Adrenal gland (tissue), 12 donors: Measurements from ENCODE around the gene TMEM17. TPM values are rescaled to one million over a fixed set of nuclear protein-coding genes. Genes with fewer than 3 reads are reported as not detected.
"Not testable (repeated sequence)": the region's sequence is repeated elsewhere in the genome, so short reads cannot be mapped to it uniquely, and the experiment has no call there.

Experiments used
- DNase-seq, 7 donors: peaks; one replicate each; pipeline ENCODE4 v3.0.0-alpha.2; 2019 to 2020
- H3K27ac ChIP-seq, 5 donors: fragments of 200-600 bp; sonication (generic) in 4 of 5; 1 replicate in 3 of 5; 2 replicates in 2 of 5; pipeline versions ENCODE4 v1.5.1 to v1.8.0; 2016 to 2020; ENCODE audit warnings: mild to moderate bottlenecking in 1 of 5
- H3K27me3 ChIP-seq: fragments of 200-600 bp; 2 replicates; pipeline ENCODE4 v1.8.0; 2021
- H3K36me3 ChIP-seq, 2 donors: fragments of 200-600 bp; replicated peaks in 1 of 2; 1 replicate in 1 of 2; 2 replicates in 1 of 2; pipeline versions ENCODE4 v1.5.1 to v1.8.0; 2018 to 2022
- H3K4me1 ChIP-seq, 2 donors: fragments of 200-600 bp; replicated peaks in 1 of 2; 1 replicate in 1 of 2; 2 replicates in 1 of 2; pipeline versions ENCODE4 v1.5.1 to v1.8.0; 2018 to 2021
- H3K4me3 ChIP-seq, 4 donors: fragments of 200-600 bp; sonication (generic) in 3 of 4; one replicate each; pipeline ENCODE4 v1.5.1; 2016 to 2018
- H3K9me3 ChIP-seq, 3 donors: fragments of 200-600 bp; sonication (generic) in 1 of 3; replicated peaks in 1 of 3; 1 replicate in 2 of 3; 2 replicates in 1 of 3; pipeline versions ENCODE4 v1.5.1 to v1.8.0; 2016 to 2021
- CTCF ChIP-seq, 6 experiments: fragments of 450-650 bp in 4 of 6; fragments of 200-600 bp in 2 of 6; sonication (generic) in 1 of 6; IDR thresholded peaks; 1 replicate in 5 of 6; 2 replicates in 1 of 6; pipeline versions ENCODE4 v1.5.1 to v1.8.0; 2016 to 2021; ENCODE audit warnings: antibody characterized with exemption in 6 of 6, mild to moderate bottlenecking in 2 of 6, moderate library complexity in 1 of 6
- POLR2A ChIP-seq, 2 donors: fragments of 450-650 bp; IDR thresholded peaks; one replicate each; pipeline ENCODE4 v1.6.1; 2017; ENCODE audit warnings: antibody characterized with exemption in 2 of 2, mild to moderate bottlenecking in 2 of 2, moderate library complexity in 1 of 2
- WGBS, 4 donors: extraction: QIAGEN DNeasy Blood & Tissue Kit in 2 of 4; methylation state at CpG; one replicate each; pipeline versions ENCODE4 v1.1.5 to v1.1.7; 2013 to 2017; 5-methylcytosine and 5-hydroxymethylcytosine counted together
- intact Hi-C, 2 donors: fragments of 100-400 bp; cut with DNase I; formaldehyde crosslinking; loops; one replicate each; pipeline versions ENCODE4 v1.14.1 to v1.15.0; 2022 to 2023
- polyA plus RNA-seq, 3 donors: library from polyadenylated mRNA; stranded (reverse); fragments of 200-250 nt in 2 of 3; fragments of 350-450 nt in 1 of 3; fragmentation: Illumina TruSeq in 1 of 3; extraction: RNeasy Lipid Tissue Mini Kit (QIAGEN cat#74804) in 1 of 3; gene quantifications; one replicate each; pipeline ENCODE4 v1.2.3, GENCODE V29; 2013 to 2014
- total RNA-seq, 9 donors: library from RNA; depleted of rRNA in 4 of 9; stranded (reverse); fragments of >200 nt in 4 of 9; fragments of 120-200 nt in 1 of 9; fragmentation: NEBNext Ultra II Directional in 1 of 9; extraction: Animal tissue kit (Norgen Biotek cat#: 25700) in 1 of 9; gene quantifications; one replicate each; pipeline versions ENCODE4 v1.1.0 to v1.2.4, GENCODE V29; 2013 to 2023
- donor health status: healthy with polysubstance abuse.
- donor health status: Bipolar disorder and iron deficiency.
- donor health status: DM: yes; HTN: yes; CAD: no.
- donor health status: DM: no; HTN: no; CAD: no.
- donor health status: DM: no; HTN: no; CAD: no.
- donor health status: DM: yes; HTN: yes; CAD: no.

Gene TMEM17
- total and polyA plus RNA-seq, 12 donors: 0.30 to 7.2 (median 3.5) TPM

DNA sequence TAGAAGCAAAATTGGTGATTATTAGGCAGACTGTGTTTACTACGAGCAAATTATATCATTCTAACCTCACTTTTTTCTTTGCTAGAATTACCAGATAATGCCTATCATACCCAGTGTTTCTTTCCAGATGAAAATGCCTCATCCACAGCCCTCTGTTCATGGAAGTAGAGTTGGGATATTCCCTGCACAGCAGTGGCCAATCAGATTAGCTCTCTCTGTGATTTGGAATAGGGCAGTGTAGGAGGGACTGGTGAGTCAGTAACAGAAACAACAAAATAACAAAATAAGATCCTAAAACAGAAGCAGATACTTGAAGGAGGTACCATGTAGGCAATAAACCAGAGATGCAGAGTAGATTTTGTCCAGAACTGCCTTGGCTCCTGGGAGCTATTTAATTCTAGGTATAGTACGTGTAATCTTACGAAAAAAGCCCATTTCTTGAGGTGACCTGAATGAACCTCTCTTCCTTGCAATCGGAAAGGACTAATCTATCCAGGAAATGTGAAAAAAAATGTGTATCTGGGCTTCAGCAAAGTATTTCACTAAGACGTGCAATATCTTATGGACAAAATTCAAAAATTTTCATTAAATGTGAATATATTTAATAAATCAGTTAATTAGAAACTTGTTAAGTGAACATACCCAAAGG, 18.4 kb upstream of the TMEM17 start:
- intact Hi-C loops: no loop called here
- Histone ChIP-seq H3K4me1 (no peaks in the 10 kb centered on the region), H3K4me3 (no peak overlapping the region), H3K27me3 (no peaks in the 10 kb centered on the region), H3K27ac (no peak overlapping the region), H3K36me3 (no peaks in the 10 kb centered on the region), H3K9me3 (no peaks in the 10 kb centered on the region)
- 69 to 77% (median 71%) methylated on average over 5 of the region's 5 CpGs for WGBS, 4 donors
- TF ChIP-seq CTCF (IDR thresholded peaks at IDR 0.05): no peak
- TF ChIP-seq POLR2A (IDR thresholded peaks at IDR 0.05): no peak
- DNase-seq: no peak

DNA sequence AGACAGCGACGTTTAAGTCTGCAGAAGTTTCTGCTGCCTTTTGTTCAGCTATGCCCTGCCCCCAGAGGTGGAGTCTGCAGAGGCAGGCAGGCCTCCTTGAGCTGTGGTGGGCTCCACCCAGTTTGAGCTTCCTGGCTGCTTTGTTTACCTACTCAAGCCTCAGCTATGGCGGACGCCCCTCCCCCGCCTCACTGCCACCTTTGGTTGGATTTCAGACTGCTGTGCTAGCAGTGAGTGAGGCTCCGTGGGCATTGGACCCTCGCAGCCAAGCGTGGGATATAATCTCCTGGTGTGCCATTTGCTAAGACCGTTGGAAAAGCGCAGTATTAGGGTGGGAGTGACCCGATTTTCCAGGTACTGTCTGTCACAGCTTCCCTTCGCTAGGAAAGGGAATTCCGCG, 15.1 kb upstream of the TMEM17 start:
- DNase-seq, H3K4me3 ChIP-seq, H3K36me3 ChIP-seq, intact Hi-C loops, H3K9me3 ChIP-seq, H3K27ac ChIP-seq, H3K27me3 ChIP-seq, H3K4me1 ChIP-seq: not testable (repeated sequence)
- WGBS, 4 donors: 90 to 98% (median 93%) methylated on average over 6 to 14 of the region's 14 CpGs

DNA sequence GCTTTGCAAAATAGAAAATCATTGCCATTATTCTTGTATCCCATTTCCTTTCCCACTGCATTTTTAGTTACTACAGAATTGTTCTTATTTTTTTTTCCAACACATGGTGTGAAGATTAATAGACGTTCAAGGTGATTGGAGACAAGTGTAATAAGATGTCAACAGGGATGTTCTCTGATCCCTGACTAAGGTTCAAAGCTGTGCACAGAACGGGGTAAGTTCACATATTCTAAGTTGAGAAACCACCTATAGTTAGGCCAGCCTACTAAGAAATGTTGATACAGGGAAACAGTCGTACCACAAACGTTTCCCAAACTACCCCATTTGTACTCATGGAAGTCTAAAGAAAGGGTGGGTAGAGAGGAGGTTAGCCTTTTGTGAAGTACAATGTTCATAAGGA, 6.4 kb upstream of the TMEM17 start:
- DNase-seq: no peak
- intact Hi-C loops: no loop called here
- 76 to 90% (median 83%) methylated on average over 4 of the region's 4 CpGs for WGBS, 4 donors
- H3K36me3 ChIP-seq: no peaks in the 10 kb centered on the region
- H3K4me1 ChIP-seq: no peaks in the 10 kb centered on the region
- no peaks in the 10 kb centered on the region for H3K27me3 ChIP-seq
- TF ChIP-seq POLR2A (IDR thresholded peaks at IDR 0.05) (no peak), CTCF (IDR thresholded peaks at IDR 0.05) (no peak)
- no peaks in the 10 kb centered on the region for H3K9me3 ChIP-seq
- no peak overlapping the region for H3K4me3 ChIP-seq
- no peak overlapping the region for H3K27ac ChIP-seq

- no peak overlapping the region for H3K4me3 ChIP-seq
- peaks cover 3 to 4% of the 10 kb centered on the region in 2 donors for H3K4me1 ChIP-seq
- WGBS, 4 donors: 67 to 84% (median 72%) methylated on average over 6 of the region's 6 CpGs
- intact Hi-C loops: no loop called here
- H3K36me3 ChIP-seq: no peaks in the 10 kb centered on the region
- no peak for DNase-seq
- H3K27ac ChIP-seq: no peak overlapping the region
- H3K27me3 ChIP-seq: no peaks in the 10 kb centered on the region
- TF ChIP-seq CTCF (IDR thresholded peaks at IDR 0.05) (no peak), POLR2A (IDR thresholded peaks at IDR 0.05) (no peak)
- H3K9me3 ChIP-seq: no peaks in the 10 kb centered on the region
These were observed 5.6 kb upstream of the TMEM17 start for GRCh38 chr2:62511636-62512035.

DNA sequence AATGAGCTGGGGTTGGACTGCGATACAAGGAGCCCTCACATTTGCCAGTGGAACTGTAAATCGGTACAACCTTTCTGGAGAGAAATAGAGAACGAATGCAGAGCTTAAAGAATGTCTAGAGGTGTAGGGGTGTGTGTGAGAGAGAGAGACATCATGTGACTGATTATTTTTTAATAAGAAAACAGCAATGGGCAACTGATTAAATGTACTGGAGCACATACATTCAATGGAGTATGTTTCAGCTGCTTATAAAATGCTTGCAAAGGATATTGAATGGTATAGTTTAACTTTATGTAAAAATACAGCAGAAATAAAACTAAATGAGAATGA, 391 bp upstream of the TMEM17 start:
- Histone ChIP-seq H3K4me1 (peaks cover 7 to 10% of the 10 kb centered on the region in 2 donors), H3K36me3 (no peaks in the 10 kb centered on the region), H3K9me3 (no peaks in the 10 kb centered on the region), H3K27me3 (no peaks in the 10 kb centered on the region), H3K4me3 (peak overlapping the region; percentile 11 to 93 (median 62)), H3K27ac (peak overlapping the region; percentile 80 to 93 (median 91))
- TF ChIP-seq CTCF (IDR thresholded peaks at IDR 0.05): no peak
- no peak for TF ChIP-seq POLR2A (IDR thresholded peaks at IDR 0.05)
- intact Hi-C loops: no loop called here
- DNase-seq: no peak
- WGBS, 4 donors: 0 to 2% (median 1%) methylated on average over 3 of the region's 3 CpGs
